ENCODE measurements around the gene AVPI1. TPM values are rescaled to one million over a fixed set of nuclear protein-coding genes. Genes with fewer than 3 reads are reported as not detected.

The AVPI1 gene
- total and polyA plus RNA-seq, 2 of the 13 experiments (the other 11 are each of a cell fraction or from before 2014, with no cell fraction given) = 39.8 to 61.2 TPM

- no peak for TF ChIP-seq HINFP (CRISPR knock-in tag; IDR thresholded peaks at IDR 0.05; ENCODE audit: low read depth)
- TF ChIP-seq THAP9 (CRISPR knock-in tag; IDR thresholded peaks at IDR 0.05; ENCODE audit: borderline replicate concordance) = no peak
- TF ChIP-seq MEIS2 (CRISPR knock-in tag; IDR thresholded peaks at IDR 0.05) = no peak
- TF ChIP-seq ZFX (CRISPR knock-in tag; IDR thresholded peaks at IDR 0.05; ENCODE audit: low read depth) = peak; percentile 81
- TF ChIP-seq ZNF781 (CRISPR knock-in tag; IDR thresholded peaks at IDR 0.05; ENCODE audit: borderline replicate concordance, not compliant biosample characterization) = no peak
- TF ChIP-seq HMGXB4 (CRISPR knock-in tag; IDR thresholded peaks at IDR 0.05; ENCODE audit: borderline replicate concordance in 1 of 2, low read depth in 1 of 2) = peak in 1 of 2 experiments; percentile 14; a peak in 1 of 4 replicates
- TF ChIP-seq RBFOX2 (IDR thresholded peaks at IDR 0.05; ENCODE audit: low read depth, low read length) = peak; percentile 13; the same call in 1 of the 2 replicates
- no peak for TF ChIP-seq SMARCE1 (IDR thresholded peaks at IDR 0.05; ENCODE audit: borderline replicate concordance)
- peak; percentile 46; the same call in 1 of the 2 replicates for TF ChIP-seq ZNF687 (CRISPR knock-in tag; IDR thresholded peaks at IDR 0.05)
- TF ChIP-seq CBX1 (IDR thresholded peaks at IDR 0.05; ENCODE audit: low read depth) = no peak
- no peak for TF ChIP-seq HBP1 (CRISPR knock-in tag; IDR thresholded peaks at IDR 0.05; ENCODE audit: low read depth)
- TF ChIP-seq TAF1 (CRISPR knock-in tag; IDR thresholded peaks at IDR 0.05) = peak; percentile 1; the same call in 1 of the 2 replicates
- TF ChIP-seq ZFY (CRISPR knock-in tag; IDR thresholded peaks at IDR 0.05) = peak; percentile 78
- TF ChIP-seq DPF2 (CRISPR knock-in tag; IDR thresholded peaks at IDR 0.05; ENCODE audit: borderline replicate concordance, low read depth) = no peak
- no peak for TF ChIP-seq MAFF (IDR thresholded peaks at IDR 0.05; ENCODE audit: low read depth, low read length)
Observed at GRCh38 chr10:97640868-97641811, 45.9 kb downstream of the AVPI1 start (continued).

Data from HepG2 (cell line).